Lower leg skin (tissue), 4 donors: ENCODE data around the gene MRPS18B. TPM values are rescaled to one million over a fixed set of nuclear protein-coding genes. Genes with fewer than 3 reads are reported as not detected.
A peak's percentile ranks its signal among the peaks of the same experiment; 100 is the strongest.

Experiments
- DNase-seq, 2 donors: peaks; one replicate each; pipeline ENCODE4 v3.0.0-alpha.2; 2019; ENCODE audit warnings: low spot score in 2 of 2
- H3K4me3 ChIP-seq: fragments of 200-600 bp; sonication (generic); 2 replicates; pipeline ENCODE4 v1.5.1; 2017; ENCODE audit warnings: mild to moderate bottlenecking, low read depth; ENCODE audit not compliant: poor library complexity, severe bottlenecking
- POLR2A ChIP-seq, 2 donors: fragments of 450-650 bp; IDR thresholded peaks; one replicate each; pipeline ENCODE4 v1.6.1; 2016 to 2017; ENCODE audit warnings: antibody characterized with exemption in 2 of 2, mild to moderate bottlenecking in 1 of 2, moderate library complexity in 1 of 2
- WGBS, 2 donors: methylation state at CpG; one replicate each; pipeline ENCODE4 v1.1.5; 2018; 5-methylcytosine and 5-hydroxymethylcytosine counted together
- intact Hi-C: fragments of 100-400 bp; cut with DNase I; formaldehyde crosslinking; loops from one replicate; pipeline ENCODE4 v1.15.0; 2023; ENCODE audit warnings: low total_unique reads
- total RNA-seq, 4 donors: library from RNA; depleted of rRNA; stranded (reverse); fragments of >200 nt; gene quantifications; one replicate each; pipeline ENCODE4 v1.1.0, GENCODE V29; 2016
- TF ChIP-seq, protein P1 (sequence below), 3 donors: fragments of 450-650 bp; IDR thresholded peaks; one replicate each; pipeline ENCODE4 v1.5.1; 2016; ENCODE audit warnings: antibody characterized with exemption in 3 of 3, mild to moderate bottlenecking in 3 of 3, moderate library complexity in 2 of 3

Gene MRPS18B
- total RNA-seq, 4 donors from 2014 or later, result 57.2 to 64.8 (median 62.2) TPM

DNA sequence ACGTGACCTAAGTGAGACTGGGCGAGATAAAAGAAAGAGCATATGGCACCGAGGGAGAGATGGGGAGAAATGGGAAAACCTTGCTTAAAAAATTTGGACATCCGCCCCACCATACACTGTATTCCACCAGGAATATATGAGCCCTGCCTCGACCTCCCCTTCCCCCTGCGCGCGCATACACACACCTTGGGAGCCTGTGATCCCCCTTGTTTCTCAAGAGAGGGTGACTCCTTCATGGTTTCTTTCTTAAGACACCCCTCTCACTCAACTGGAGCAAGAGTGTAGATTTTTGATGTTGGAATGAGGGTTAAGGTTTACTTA is 45.9 kb upstream of the MRPS18B start:
- intact Hi-C loops, result no loop called here
- 0 to 2% methylated on average over 8 of the region's 8 CpGs for WGBS, 2 donors
- no peak for TF ChIP-seq POLR2A (IDR thresholded peaks at IDR 0.05)
- TF ChIP-seq, protein P1, sequence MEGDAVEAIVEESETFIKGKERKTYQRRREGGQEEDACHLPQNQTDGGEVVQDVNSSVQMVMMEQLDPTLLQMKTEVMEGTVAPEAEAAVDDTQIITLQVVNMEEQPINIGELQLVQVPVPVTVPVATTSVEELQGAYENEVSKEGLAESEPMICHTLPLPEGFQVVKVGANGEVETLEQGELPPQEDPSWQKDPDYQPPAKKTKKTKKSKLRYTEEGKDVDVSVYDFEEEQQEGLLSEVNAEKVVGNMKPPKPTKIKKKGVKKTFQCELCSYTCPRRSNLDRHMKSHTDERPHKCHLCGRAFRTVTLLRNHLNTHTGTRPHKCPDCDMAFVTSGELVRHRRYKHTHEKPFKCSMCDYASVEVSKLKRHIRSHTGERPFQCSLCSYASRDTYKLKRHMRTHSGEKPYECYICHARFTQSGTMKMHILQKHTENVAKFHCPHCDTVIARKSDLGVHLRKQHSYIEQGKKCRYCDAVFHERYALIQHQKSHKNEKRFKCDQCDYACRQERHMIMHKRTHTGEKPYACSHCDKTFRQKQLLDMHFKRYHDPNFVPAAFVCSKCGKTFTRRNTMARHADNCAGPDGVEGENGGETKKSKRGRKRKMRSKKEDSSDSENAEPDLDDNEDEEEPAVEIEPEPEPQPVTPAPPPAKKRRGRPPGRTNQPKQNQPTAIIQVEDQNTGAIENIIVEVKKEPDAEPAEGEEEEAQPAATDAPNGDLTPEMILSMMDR (IDR thresholded peaks at IDR 0.05), result no peak
- no peak for DNase-seq
- peak overlapping the region; percentile 58 for H3K4me3 ChIP-seq

DNA sequence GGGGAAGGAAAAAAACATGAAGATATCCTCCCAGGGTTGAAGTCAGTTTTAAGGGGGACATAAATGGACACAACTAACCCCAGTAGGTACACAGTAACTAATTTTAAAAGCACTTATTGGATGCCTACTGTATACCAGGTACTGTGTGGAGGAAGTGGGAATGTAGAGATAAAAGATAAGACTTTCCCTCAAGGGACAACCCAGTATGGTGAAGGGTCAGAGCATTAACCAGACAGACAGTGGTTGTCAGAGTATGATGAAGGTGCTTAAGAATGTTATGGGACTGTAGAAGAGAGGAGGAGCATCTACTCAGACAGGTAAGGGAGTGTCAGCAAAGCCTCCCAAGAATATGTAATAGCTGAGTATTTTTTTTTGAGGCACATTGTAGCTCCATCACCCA is 45.5 kb upstream of the MRPS18B start:
- H3K4me3 ChIP-seq, result peak overlapping the region; percentile 58
- TF ChIP-seq POLR2A (IDR thresholded peaks at IDR 0.05), result no peak
- TF ChIP-seq, protein P1 (IDR thresholded peaks at IDR 0.05), result no peak
- DNase-seq, result no peak
- intact Hi-C loops, result no loop called here

DNA sequence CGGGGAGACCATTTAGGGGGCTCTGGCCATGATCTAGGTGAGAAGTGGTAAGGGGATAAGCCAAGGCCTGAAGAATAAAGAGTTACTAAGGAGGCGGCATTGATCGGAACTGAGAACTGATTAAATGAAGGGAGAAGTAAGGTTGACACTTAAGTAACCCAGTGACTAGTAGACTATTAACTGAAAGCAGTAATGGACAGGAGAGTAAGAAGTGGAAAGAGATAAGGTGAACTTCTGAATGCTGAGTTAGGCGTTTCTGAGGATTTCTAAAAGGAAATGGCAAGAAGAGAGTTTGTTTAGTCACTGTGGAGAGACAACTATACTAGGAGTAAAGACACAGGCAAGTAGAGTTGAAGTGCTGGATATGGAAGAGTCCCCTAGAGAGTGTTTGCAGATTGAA is 44.5 kb upstream of the MRPS18B start:
- intact Hi-C loops, result no loop called here
- no peak overlapping the region for H3K4me3 ChIP-seq
- no peak for TF ChIP-seq POLR2A (IDR thresholded peaks at IDR 0.05)
- TF ChIP-seq, protein P1 (IDR thresholded peaks at IDR 0.05), result no peak
- 58% methylated on average over 4 of the region's 4 CpGs for WGBS, 2 donors
- DNase-seq, result no peak

DNA sequence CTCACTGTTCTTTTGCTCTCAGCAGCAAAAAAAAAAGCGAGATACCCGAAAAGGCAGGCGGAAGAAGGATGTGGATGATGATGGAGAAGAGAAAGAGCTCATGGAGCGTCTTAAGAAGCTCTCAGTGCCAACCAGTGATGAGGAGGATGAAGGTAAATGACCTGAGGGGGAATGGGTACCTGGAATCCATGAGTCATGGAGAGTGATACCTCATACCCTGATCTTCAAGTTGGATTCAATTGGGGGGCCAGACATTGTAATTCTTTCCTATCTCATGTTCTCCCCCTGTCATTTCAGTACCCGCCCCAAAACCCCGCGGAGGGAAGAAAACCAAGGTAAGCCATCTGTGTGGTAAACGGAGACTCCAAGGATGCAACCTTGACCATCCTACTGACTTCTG is 39.6 kb upstream of the MRPS18B start:
- WGBS, 2 donors, result 94 to 95% methylated on average over 8 of the region's 8 CpGs
- intact Hi-C loops, result no loop called here
- TF ChIP-seq, protein P1 (IDR thresholded peaks at IDR 0.05), result no peak
- no peak for TF ChIP-seq POLR2A (IDR thresholded peaks at IDR 0.05)
- no peak overlapping the region for H3K4me3 ChIP-seq
- no peak for DNase-seq

DNA sequence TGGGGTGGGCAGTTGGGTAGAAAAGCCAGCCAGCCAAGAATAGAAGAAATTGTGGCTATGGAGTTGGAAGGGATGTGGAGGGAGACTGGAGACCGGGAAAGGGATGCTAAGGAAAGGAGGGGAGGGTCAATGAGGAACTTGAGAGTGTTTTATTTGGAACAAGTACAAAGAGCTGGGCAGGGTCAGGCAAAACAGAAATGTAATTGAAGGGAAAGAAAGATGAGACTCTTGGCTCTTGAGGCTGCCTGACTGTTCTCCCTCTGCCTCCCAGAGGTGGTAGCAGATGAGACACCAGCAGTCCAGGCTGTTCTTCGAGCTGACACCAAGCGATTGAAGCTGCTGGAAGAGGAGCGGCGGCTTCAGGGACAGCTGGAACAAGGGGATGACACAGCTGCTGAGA is 33.7 kb upstream of the MRPS18B start:
- TF ChIP-seq, protein P1 (IDR thresholded peaks at IDR 0.05), result no peak
- no peak for TF ChIP-seq POLR2A (IDR thresholded peaks at IDR 0.05)
- 85 to 90% methylated on average over 5 of the region's 5 CpGs for WGBS, 2 donors
- DNase-seq, result no peak
- H3K4me3 ChIP-seq, result no peak overlapping the region
- intact Hi-C loops, result no loop called here

DNA sequence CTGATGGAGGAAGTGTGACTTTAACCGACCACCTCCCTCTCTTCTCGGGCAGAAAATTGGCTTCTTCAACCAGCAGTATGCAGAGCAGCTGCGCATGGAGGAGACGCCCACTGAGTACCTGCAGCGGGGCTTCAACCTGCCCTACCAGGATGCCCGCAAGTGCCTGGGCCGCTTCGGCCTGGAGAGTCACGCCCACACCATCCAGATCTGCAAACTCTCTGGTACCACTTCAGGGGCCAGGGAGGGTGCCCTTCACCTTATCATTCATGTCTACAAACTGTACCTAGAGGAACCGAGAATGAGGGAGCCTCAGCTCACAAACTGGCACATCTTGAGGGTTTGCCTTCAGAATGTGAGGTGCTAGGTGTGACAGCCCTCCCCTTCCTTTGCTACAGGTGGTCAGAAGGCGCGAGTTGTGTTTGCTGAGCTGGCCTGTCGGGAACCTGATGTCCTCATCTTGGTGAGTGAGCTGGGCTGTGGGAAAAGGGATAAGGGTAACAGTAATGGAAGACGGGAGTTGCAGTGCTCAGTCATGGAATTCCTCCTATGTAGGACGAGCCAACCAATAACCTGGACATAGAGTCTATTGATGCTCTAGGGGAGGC is 27.8 kb upstream of the MRPS18B start:
- no peak for DNase-seq
- 83 to 85% methylated on average over 15 of the region's 15 CpGs for WGBS, 2 donors
- TF ChIP-seq POLR2A (IDR thresholded peaks at IDR 0.05), result no peak
- TF ChIP-seq, protein P1 (IDR thresholded peaks at IDR 0.05), result no peak
- no peak overlapping the region for H3K4me3 ChIP-seq
- intact Hi-C loops, result loop anchor here (10.0 kb wide), 1 partner anchor 45 kb away; no protein-coding TSS in a partner anchor
